Neural cell (in vitro differentiated cells): ENCODE data around the gene HNRNPF. TPM values are rescaled to one million over a fixed set of nuclear protein-coding genes. Genes with fewer than 3 reads are reported as not detected.

ENCODE experiments used
- H2AFZ ChIP-seq: fragments of 200-600, 300-800 bp; sonication (generic), shearing (Covaris generic); 2 replicates; pipeline ENCODE4 v1.6.0; 2014; ENCODE audit warnings: low read depth, mild to moderate bottlenecking, antibody characterized with exemption, low read length, moderate library complexity
- H3F3A ChIP-seq: fragments of 200-600 bp; shearing (Covaris generic); 2 replicates; pipeline ENCODE4 v1.6.1; 2016; ENCODE audit warnings: mild to moderate bottlenecking, moderate library complexity, mixed read lengths, antibody characterized with exemption, low read length; ENCODE audit not compliant: insufficient read depth, poor library complexity, severe bottlenecking
- H3K27ac ChIP-seq: fragments of 200-600, 300-800 bp; sonication (generic), shearing (Covaris generic); 2 replicates; pipeline ENCODE4 v1.5.1; 2014; ENCODE audit warnings: mild to moderate bottlenecking, low read length, moderate library complexity
- H3K27me3 ChIP-seq: fragments of 300-800, 200-600 bp; sonication (generic), shearing (Covaris generic); 2 replicates; pipeline ENCODE4 v1.6.0; 2014; ENCODE audit warnings: mild to moderate bottlenecking, low read depth, low read length, moderate library complexity; ENCODE audit not compliant: insufficient read depth
- H3K36me3 ChIP-seq: fragments of 300-800, 200-600 bp; sonication (generic), shearing (Covaris generic); 2 replicates; pipeline ENCODE4 v1.5.1; 2014; ENCODE audit warnings: mild to moderate bottlenecking, antibody characterized with exemption, low read length, moderate library complexity; ENCODE audit not compliant: insufficient read depth
- H3K4me2 ChIP-seq: fragments of 300-800, 200-600 bp; sonication (generic), shearing (Covaris generic); 2 replicates; pipeline ENCODE4 v1.6.0; 2014; ENCODE audit warnings: mild to moderate bottlenecking, low read length
- H3K4me3 ChIP-seq: fragments of 300-800, 200-600 bp; sonication (generic), shearing (Covaris generic); 2 replicates; pipeline ENCODE4 v1.5.1; 2014; ENCODE audit warnings: mild to moderate bottlenecking, low read length, moderate library complexity
- H3K79me2 ChIP-seq: fragments of 200-600 bp; shearing (Covaris generic); replicated peaks from 2 replicates; pipeline ENCODE4 v1.6.0; 2014; ENCODE audit warnings: mild to moderate bottlenecking, low read length, moderate library complexity; ENCODE audit not compliant: insufficient read depth
- H3K9ac ChIP-seq: fragments of 300-800, 200-600 bp; sonication (generic), shearing (Covaris generic); 2 replicates; pipeline ENCODE4 v1.6.1; 2016; ENCODE audit warnings: mild to moderate bottlenecking, low read length, mixed read lengths
- H3K9me2 ChIP-seq: fragments of 200-600 bp; shearing (Covaris generic); 2 replicates; pipeline ENCODE4 v1.6.1; 2016; ENCODE audit warnings: mild to moderate bottlenecking, low read length, mixed read lengths; ENCODE audit not compliant: insufficient read depth
- H3K9me3 ChIP-seq: fragments of 200-600, 300-800 bp; sonication (generic), shearing (Covaris generic); 2 replicates; pipeline ENCODE4 v1.6.1; 2016; ENCODE audit warnings: mild to moderate bottlenecking, mixed run types, low read length, moderate library complexity, mixed read lengths
- H4K20me1 ChIP-seq: fragments of 200-600 bp; shearing (Covaris generic); 2 replicates; pipeline ENCODE4 v1.6.1; 2016; ENCODE audit warnings: mild to moderate bottlenecking, mixed run types; ENCODE audit not compliant: insufficient read depth
- EP300 ChIP-seq: fragments of 450-650 bp; conservative IDR thresholded peaks from 2 replicates; pipeline ENCODE4 v1.6.1; 2014; ENCODE audit warnings: antibody characterized with exemption, mild to moderate bottlenecking, moderate library complexity; ENCODE audit not compliant: poor library complexity, severe bottlenecking
- EZH2 ChIP-seq: fragments of 200-600, 300-800 bp; shearing (Covaris generic), sonication (generic); IDR thresholded peaks from 2 replicates; pipeline ENCODE4 v1.6.1; 2014; ENCODE audit warnings: antibody characterized with exemption, low read length, borderline replicate concordance, mild to moderate bottlenecking; ENCODE audit not compliant: insufficient read depth, poor library complexity, severe bottlenecking
- MXI1 ChIP-seq: fragments of 450-650 bp; conservative IDR thresholded peaks from 2 replicates; pipeline ENCODE4 v1.6.1; 2014; ENCODE audit warnings: antibody characterized with exemption, mild to moderate bottlenecking; ENCODE audit not compliant: poor library complexity, severe bottlenecking
- POLR2AphosphoS5 ChIP-seq: IDR thresholded peaks from 2 replicates; pipeline ENCODE4 v1.6.1; 2012
- RAD21 ChIP-seq: fragments of 450-650 bp; conservative IDR thresholded peaks from 2 replicates; pipeline ENCODE4 v1.6.1; 2014; ENCODE audit warnings: antibody characterized with exemption, mild to moderate bottlenecking, moderate library complexity
- SMC3 ChIP-seq: fragments of 450-650 bp; conservative IDR thresholded peaks from 2 replicates; pipeline ENCODE4 v1.6.1; 2014; ENCODE audit warnings: antibody characterized with exemption, mild to moderate bottlenecking, moderate library complexity; ENCODE audit not compliant: poor library complexity
- TAF1 ChIP-seq: IDR thresholded peaks from 2 replicates; pipeline ENCODE4 v1.6.1; 2012; ENCODE audit warnings: low read depth
- polyA plus RNA-seq: library from polyadenylated mRNA; depleted of rRNA; stranded (reverse); fragments of >200 nt; gene quantifications from 2 replicates; pipeline ENCODE4 v1.2.3, GENCODE V29; 2014
- TF ChIP-seq, protein P1 (sequence below): IDR thresholded peaks from 2 replicates; pipeline ENCODE4 v1.6.1; 2012; ENCODE audit warnings: borderline replicate concordance
- TF ChIP-seq, protein P2 (sequence below): fragments of 450-650 bp; IDR thresholded peaks from 2 replicates; pipeline ENCODE4 v1.5.1; 2014; ENCODE audit warnings: antibody characterized with exemption, mild to moderate bottlenecking, moderate library complexity; ENCODE audit not compliant: poor library complexity, severe bottlenecking

Gene HNRNPF
- polyA plus RNA-seq, 1 donor from 2014 or later: 65.0 TPM

DNA sequence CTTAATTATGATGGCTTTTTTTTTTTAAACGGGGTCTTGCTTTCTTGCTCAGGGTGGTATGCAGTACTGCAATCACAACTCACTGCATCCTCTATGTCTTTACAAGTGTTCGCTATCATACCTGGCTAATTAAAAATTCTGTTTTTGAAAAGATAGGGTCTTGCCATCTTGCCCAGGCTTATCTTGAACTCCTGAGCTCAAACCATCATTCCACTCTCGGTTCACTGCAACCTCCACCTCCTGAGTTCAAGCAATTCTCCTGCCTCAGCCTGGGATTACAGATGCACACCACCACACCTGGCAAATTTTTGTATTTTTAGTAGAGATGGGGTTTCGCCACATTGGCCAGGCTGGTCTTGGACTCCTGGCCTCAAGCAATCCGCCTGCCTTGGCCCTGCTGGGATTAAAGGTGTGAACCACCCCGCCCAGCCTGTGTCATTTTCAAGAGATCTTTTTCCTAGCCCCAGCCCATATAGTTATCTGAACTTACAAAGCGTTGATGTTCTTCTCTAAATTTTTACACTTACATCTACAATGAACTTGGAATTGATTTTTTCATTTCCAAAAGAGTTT, 6.0 kb downstream of the HNRNPF start:
- Histone ChIP-seq H3K79me2 (peaks cover 75% of the 10 kb centered on the region), H3K36me3 (no peaks in the 10 kb centered on the region), H3K9ac (no peak overlapping the region), H3K4me3 (no peak overlapping the region), H2AFZ (no peak overlapping the region), H4K20me1 (no peaks in the 10 kb centered on the region), H3K9me2 (no peaks in the 10 kb centered on the region), H3K9me3 (no peaks in the 10 kb centered on the region), H3K4me2 (no peak overlapping the region), H3F3A (no peaks in the 10 kb centered on the region), H3K27ac (no peak overlapping the region), H3K27me3 (peaks cover 5% of the 10 kb centered on the region)
- TF ChIP-seq SMC3 (no peak), TAF1 (no peak), EP300 (no peak), POLR2AphosphoS5 (no peak), RAD21 (no peak), MXI1 (no peak), EZH2 (no peak)
- TF ChIP-seq, protein P1, sequence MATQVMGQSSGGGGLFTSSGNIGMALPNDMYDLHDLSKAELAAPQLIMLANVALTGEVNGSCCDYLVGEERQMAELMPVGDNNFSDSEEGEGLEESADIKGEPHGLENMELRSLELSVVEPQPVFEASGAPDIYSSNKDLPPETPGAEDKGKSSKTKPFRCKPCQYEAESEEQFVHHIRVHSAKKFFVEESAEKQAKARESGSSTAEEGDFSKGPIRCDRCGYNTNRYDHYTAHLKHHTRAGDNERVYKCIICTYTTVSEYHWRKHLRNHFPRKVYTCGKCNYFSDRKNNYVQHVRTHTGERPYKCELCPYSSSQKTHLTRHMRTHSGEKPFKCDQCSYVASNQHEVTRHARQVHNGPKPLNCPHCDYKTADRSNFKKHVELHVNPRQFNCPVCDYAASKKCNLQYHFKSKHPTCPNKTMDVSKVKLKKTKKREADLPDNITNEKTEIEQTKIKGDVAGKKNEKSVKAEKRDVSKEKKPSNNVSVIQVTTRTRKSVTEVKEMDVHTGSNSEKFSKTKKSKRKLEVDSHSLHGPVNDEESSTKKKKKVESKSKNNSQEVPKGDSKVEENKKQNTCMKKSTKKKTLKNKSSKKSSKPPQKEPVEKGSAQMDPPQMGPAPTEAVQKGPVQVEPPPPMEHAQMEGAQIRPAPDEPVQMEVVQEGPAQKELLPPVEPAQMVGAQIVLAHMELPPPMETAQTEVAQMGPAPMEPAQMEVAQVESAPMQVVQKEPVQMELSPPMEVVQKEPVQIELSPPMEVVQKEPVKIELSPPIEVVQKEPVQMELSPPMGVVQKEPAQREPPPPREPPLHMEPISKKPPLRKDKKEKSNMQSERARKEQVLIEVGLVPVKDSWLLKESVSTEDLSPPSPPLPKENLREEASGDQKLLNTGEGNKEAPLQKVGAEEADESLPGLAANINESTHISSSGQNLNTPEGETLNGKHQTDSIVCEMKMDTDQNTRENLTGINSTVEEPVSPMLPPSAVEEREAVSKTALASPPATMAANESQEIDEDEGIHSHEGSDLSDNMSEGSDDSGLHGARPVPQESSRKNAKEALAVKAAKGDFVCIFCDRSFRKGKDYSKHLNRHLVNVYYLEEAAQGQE: no peak
- TF ChIP-seq, protein P2, sequence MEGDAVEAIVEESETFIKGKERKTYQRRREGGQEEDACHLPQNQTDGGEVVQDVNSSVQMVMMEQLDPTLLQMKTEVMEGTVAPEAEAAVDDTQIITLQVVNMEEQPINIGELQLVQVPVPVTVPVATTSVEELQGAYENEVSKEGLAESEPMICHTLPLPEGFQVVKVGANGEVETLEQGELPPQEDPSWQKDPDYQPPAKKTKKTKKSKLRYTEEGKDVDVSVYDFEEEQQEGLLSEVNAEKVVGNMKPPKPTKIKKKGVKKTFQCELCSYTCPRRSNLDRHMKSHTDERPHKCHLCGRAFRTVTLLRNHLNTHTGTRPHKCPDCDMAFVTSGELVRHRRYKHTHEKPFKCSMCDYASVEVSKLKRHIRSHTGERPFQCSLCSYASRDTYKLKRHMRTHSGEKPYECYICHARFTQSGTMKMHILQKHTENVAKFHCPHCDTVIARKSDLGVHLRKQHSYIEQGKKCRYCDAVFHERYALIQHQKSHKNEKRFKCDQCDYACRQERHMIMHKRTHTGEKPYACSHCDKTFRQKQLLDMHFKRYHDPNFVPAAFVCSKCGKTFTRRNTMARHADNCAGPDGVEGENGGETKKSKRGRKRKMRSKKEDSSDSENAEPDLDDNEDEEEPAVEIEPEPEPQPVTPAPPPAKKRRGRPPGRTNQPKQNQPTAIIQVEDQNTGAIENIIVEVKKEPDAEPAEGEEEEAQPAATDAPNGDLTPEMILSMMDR: no peak

DNA sequence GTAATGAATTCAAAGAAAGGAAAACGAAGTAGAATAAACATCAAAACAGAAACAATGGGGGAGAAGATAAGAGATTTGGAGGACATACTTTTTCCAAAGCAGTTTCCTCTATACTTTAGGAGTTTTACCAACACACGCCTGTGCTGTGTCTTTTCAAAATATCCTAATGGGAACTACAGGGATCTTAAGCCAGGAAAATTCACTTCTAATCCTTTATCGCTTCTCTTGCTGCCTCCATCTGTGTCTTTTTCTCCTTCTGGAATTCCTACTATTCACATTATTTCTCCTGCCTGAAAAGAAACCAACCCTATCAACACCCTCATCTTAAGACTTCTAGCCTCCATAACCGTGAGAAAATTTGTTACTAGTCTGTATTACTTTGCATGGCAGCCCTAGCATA, 6.8 kb downstream of the HNRNPF start:
- H3K4me3 ChIP-seq: no peak overlapping the region
- no peak overlapping the region for H3K27ac ChIP-seq

More for the DNA sequence above, 6.8 kb downstream of the HNRNPF start:
- H4K20me1 ChIP-seq: no peaks in the 10 kb centered on the region
- peaks cover 75% of the 10 kb centered on the region for H3K79me2 ChIP-seq
- H3F3A ChIP-seq: no peaks in the 10 kb centered on the region
- H3K27me3 ChIP-seq: no peaks in the 10 kb centered on the region
- no peak overlapping the region for H3K9ac ChIP-seq
- H3K9me3 ChIP-seq: no peaks in the 10 kb centered on the region
- no peak overlapping the region for H2AFZ ChIP-seq
- TF ChIP-seq TAF1 (no peak), SMC3 (no peak), RAD21 (no peak), POLR2AphosphoS5 (no peak), EZH2 (no peak), MXI1 (no peak), EP300 (no peak)
- TF ChIP-seq, protein P1: no peak
- TF ChIP-seq, protein P2: no peak
- no peaks in the 10 kb centered on the region for H3K9me2 ChIP-seq
- no peaks in the 10 kb centered on the region for H3K36me3 ChIP-seq
- no peak overlapping the region for H3K4me2 ChIP-seq
